Endothelial cell of umbilical vein (primary cell): ENCODE measurements around the gene ALK. TPM values are rescaled to one million over a fixed set of nuclear protein-coding genes. Genes with fewer than 3 reads are reported as not detected.

ENCODE experiments used
- BruUV-seq: library from RNA; stranded (reverse); fragments of 400-500 nt; replicated peaks from 2 replicates; lab custom pipeline; 2021; lab: Mats Ljungman, UMichigan
- CTCF ChIA-PET: fragments of 300-600, 350-600 bp; sonication (Branson Sonifier 250); formaldehyde crosslinking; loops from one replicate; lab custom pipeline; 2021; ENCODE audit warnings: antibody characterized with exemption, inconsistent platforms; lab: Charles Lee
- POLR2A ChIA-PET: fragments of 300-600, 350-600 bp; sonication (Branson Sonifier 250); formaldehyde crosslinking; loops from one replicate; lab custom pipeline; 2021; ENCODE audit warnings: antibody characterized with exemption, inconsistent platforms; lab: Charles Lee
- DNase-seq: peaks from one replicate; pipeline ENCODE4 v3.0.0-alpha.2; 2011; ENCODE audit warnings: low read depth, low spot score
- FAIRE-seq: peaks from 2 replicates; lab custom pipeline; 2011; peaks lifted over from hg19 to GRCh38; lab: Jason Lieb, UNC
- H2AFZ ChIP-seq: 2 replicates; pipeline ENCODE4 v1.6.0; 2012; ENCODE audit warnings: low read depth, low read length, control low read depth, inconsistent platforms
- H3K27ac ChIP-seq: 2 replicates; pipeline ENCODE4 v1.5.1; 2011; ENCODE audit warnings: low read depth, mild to moderate bottlenecking, control low read depth, low read length, moderate library complexity; ENCODE audit not compliant: insufficient read depth
- H3K27me3 ChIP-seq, 2 experiments: 2 replicates each; pipeline versions ENCODE4 v1.6.0 to v1.6.1; 2011; ENCODE audit warnings: low read length in 2 of 2, mixed read lengths in 1 of 2; ENCODE audit not compliant: control insufficient read depth in 2 of 2, insufficient read depth in 2 of 2
- H3K36me3 ChIP-seq, 2 experiments: 2 replicates in 1 of 2; 3 replicates in 1 of 2; pipeline ENCODE4 v1.5.1; 2011; ENCODE audit warnings: low read length in 2 of 2, mild to moderate bottlenecking in 1 of 2, moderate library complexity in 1 of 2; ENCODE audit not compliant: control insufficient read depth in 2 of 2, insufficient read depth in 2 of 2; ENCODE audit errors: extremely low read depth in 1 of 2
- H3K4me1 ChIP-seq: 3 replicates; pipeline ENCODE4 v1.5.1; 2011; ENCODE audit warnings: mild to moderate bottlenecking, low read length; ENCODE audit not compliant: control insufficient read depth, insufficient read depth; ENCODE audit errors: extremely low read depth
- H3K4me2 ChIP-seq: 2 replicates; pipeline ENCODE4 v1.6.1; 2011; ENCODE audit warnings: low read length, control low read depth, mixed read lengths; ENCODE audit not compliant: insufficient read depth
- H3K4me3 ChIP-seq, 3 experiments: fragments of 200-600 bp in 1 of 3; sonication (generic), shearing (Covaris generic) in 1 of 3; replicated peaks in 1 of 3; 2 replicates each; pipeline ENCODE4 v1.5.1; 2011 to 2016; ENCODE audit warnings: control low read depth in 3 of 3, low read length in 3 of 3, mild to moderate bottlenecking in 2 of 3, inconsistent platforms in 1 of 3, low read depth in 1 of 3, moderate library complexity in 1 of 3; ENCODE audit not compliant: insufficient read depth in 1 of 3
- H3K79me2 ChIP-seq: 2 replicates; pipeline ENCODE4 v1.6.0; 2012; ENCODE audit warnings: low read length, inconsistent platforms; ENCODE audit not compliant: control insufficient read depth, insufficient read depth
- H3K9ac ChIP-seq: replicated peaks from 2 replicates; pipeline ENCODE3; 2011; ENCODE audit warnings: low read length, control low read depth; ENCODE audit not compliant: insufficient read depth; ENCODE audit errors: extremely low read depth
- H3K9me1 ChIP-seq: replicated peaks from 3 replicates; pipeline ENCODE4 v1.6.0; 2011; ENCODE audit warnings: mild to moderate bottlenecking, low read length; ENCODE audit not compliant: control insufficient read depth, insufficient read depth; ENCODE audit errors: extremely low read depth
- H3K9me3 ChIP-seq: replicated peaks from 2 replicates; pipeline ENCODE4 v1.5.1; 2012; ENCODE audit warnings: low read length, inconsistent platforms; ENCODE audit not compliant: control insufficient read depth, insufficient read depth
- H4K20me1 ChIP-seq: replicated peaks from 2 replicates; pipeline ENCODE3; 2011; ENCODE audit warnings: mild to moderate bottlenecking, low read length; ENCODE audit not compliant: control insufficient read depth, insufficient read depth; ENCODE audit errors: extremely low read depth
- EZH2 ChIP-seq: IDR thresholded peaks from 2 replicates; pipeline ENCODE4 v1.6.1; 2012; ENCODE audit warnings: borderline replicate concordance, low read depth, mild to moderate bottlenecking, moderate library complexity, low read length, inconsistent platforms; ENCODE audit not compliant: severe bottlenecking
- FOS ChIP-seq: IDR thresholded peaks from 2 replicates; pipeline ENCODE4 v1.6.1; 2011; ENCODE audit warnings: mild to moderate bottlenecking, low read length, moderate library complexity, borderline replicate concordance; ENCODE audit not compliant: insufficient read depth
- GATA2 ChIP-seq: IDR thresholded peaks from 2 replicates; pipeline ENCODE4 v1.7.0; 2011; ENCODE audit warnings: low read depth, mild to moderate bottlenecking, moderate library complexity, mixed read lengths, low read length; ENCODE audit not compliant: insufficient read length, insufficient read depth
- JUN ChIP-seq: IDR thresholded peaks from 2 replicates; pipeline ENCODE4 v1.6.1; 2011; ENCODE audit warnings: borderline replicate concordance, low read depth; ENCODE audit not compliant: insufficient read length, insufficient read depth
- MYC ChIP-seq: IDR thresholded peaks from one replicate; pipeline ENCODE4 v1.6.1; 2011; ENCODE audit warnings: mild to moderate bottlenecking, low read depth, low read length
- POLR2A ChIP-seq: IDR thresholded peaks from 2 replicates; pipeline ENCODE4 v1.6.1; 2012; ENCODE audit warnings: low read depth, mild to moderate bottlenecking, control low read depth, low read length
- POLR2AphosphoS5 ChIP-seq: IDR thresholded peaks from 2 replicates; pipeline ENCODE4 v1.6.1; 2012; ENCODE audit warnings: low read depth, mild to moderate bottlenecking, control low read depth, low read length, moderate library complexity; ENCODE audit not compliant: insufficient read depth
- dilution Hi-C: fragments of 300-500 bp; cut with MboI; formaldehyde crosslinking; loops from one replicate; pipeline ENCODE4 v1.15.0; 2019; ENCODE audit warnings: low sequenced_read_pairs; ENCODE audit not compliant: extremely low pct_ligation_motif_present
- intact Hi-C: fragments of 100-400 bp; cut with micrococcal nuclease; formaldehyde crosslinking; loops from one replicate; pipeline ENCODE4 v1.10.0; 2022
- polyA plus RNA-seq, 4 experiments: library from polyadenylated mRNA; depleted of rRNA in 3 of 4; stranded (reverse) in 3 of 4; unstranded in 1 of 4; fragments of >200 nt; gene quantifications; 2 replicates each; pipeline versions ENCODE4 v1.2.1 to v1.2.3, GENCODE V29; 2011 to 2012; ENCODE audit warnings: missing spikeins in 1 of 4
- total RNA-seq: library from RNA; stranded (reverse); gene quantifications from 2 replicates; pipeline ENCODE4 v1.2.3, GENCODE V29; 2021
- TF ChIP-seq, protein P1 (sequence below), 2 donors: IDR thresholded peaks; 1 replicate in 1 of 2; 2 replicates in 1 of 2; pipeline ENCODE4 v1.5.1; 2011; ENCODE audit warnings: low read length in 2 of 2, mild to moderate bottlenecking in 2 of 2, moderate library complexity in 2 of 2, control low read depth in 1 of 2, inconsistent platforms in 1 of 2, low read depth in 1 of 2; ENCODE audit not compliant: insufficient read depth in 1 of 2; ENCODE audit errors: extremely low read depth in 1 of 2
- TF ChIP-seq, protein P2 (sequence below): IDR thresholded peaks from 2 replicates; pipeline ENCODE4 v1.6.1; 2011; ENCODE audit not compliant: insufficient read depth, insufficient read length

ALK gene
- total and polyA plus RNA-seq, 2 donors (not counting 3 experiments of a cell fraction or from before 2014, with no cell fraction given) = not detected

DNA sequence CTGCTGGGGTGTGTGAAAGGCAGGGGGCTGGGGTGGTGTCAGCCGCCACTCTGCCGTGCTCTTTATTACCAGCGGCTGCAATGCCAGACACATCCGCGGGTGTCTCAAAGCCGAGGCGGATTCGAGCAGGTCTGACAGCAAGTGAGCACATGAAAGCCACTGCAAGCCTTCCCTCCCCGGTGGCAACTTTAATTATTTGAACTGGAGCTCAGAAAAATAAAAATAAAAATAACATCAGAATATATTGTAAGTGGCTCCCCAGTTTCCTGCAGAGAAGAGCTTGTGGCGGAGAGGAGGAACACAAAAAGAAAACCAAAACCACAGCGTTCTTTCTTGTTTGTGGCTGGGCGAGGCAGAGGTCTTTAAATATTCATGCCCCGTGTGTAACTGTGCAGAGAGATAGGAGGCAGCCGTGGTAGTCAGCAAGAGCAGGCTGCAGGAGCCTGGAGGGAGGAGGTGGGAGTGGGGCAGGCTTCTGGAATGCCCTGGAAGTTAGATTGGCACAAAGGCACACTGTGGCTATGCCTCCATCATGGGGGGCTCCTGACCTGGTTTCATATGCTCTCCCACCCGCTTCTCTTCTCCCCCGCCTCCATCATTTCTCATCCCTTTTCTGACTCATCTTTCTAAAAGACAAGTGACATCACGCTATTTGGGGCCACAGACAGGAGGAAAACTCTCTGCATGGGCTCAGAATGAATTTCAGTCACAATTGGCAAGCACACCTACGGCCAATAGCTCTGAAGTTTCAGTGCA lies 606.4 kb downstream of the ALK start:
- no TSS peak for BruUV-seq
- no peak overlapping the region for H3K9ac ChIP-seq
- intact Hi-C loops (no loop called here), dilution Hi-C loops (no loop called here)
- H3K4me2 ChIP-seq = no peak overlapping the region
- no peaks in the 10 kb centered on the region for H3K36me3 ChIP-seq
- no peaks in the 10 kb centered on the region for H3K4me1 ChIP-seq
- H4K20me1 ChIP-seq = no peaks in the 10 kb centered on the region
- H3K79me2 ChIP-seq = no peaks in the 10 kb centered on the region
- DNase-seq (no peak), FAIRE-seq (no peak)
- H3K27me3 ChIP-seq = peaks cover 0 to 1% of the 10 kb centered on the region in 2 experiments
- no peaks in the 10 kb centered on the region for H3K9me3 ChIP-seq
- CTCF ChIA-PET = interaction anchor here (1.1 kb wide), 1 partner anchor 10 kb away, joined by 3 read pairs; no protein-coding TSS in a partner anchor
- POLR2A ChIA-PET = no interaction called here
- H2AFZ ChIP-seq = no peak overlapping the region
- TF ChIP-seq POLR2A (no peak), MYC (no peak), JUN (no peak), EZH2 (no peak), POLR2AphosphoS5 (no peak), FOS (no peak), GATA2 (no peak)
- TF ChIP-seq, protein P1, sequence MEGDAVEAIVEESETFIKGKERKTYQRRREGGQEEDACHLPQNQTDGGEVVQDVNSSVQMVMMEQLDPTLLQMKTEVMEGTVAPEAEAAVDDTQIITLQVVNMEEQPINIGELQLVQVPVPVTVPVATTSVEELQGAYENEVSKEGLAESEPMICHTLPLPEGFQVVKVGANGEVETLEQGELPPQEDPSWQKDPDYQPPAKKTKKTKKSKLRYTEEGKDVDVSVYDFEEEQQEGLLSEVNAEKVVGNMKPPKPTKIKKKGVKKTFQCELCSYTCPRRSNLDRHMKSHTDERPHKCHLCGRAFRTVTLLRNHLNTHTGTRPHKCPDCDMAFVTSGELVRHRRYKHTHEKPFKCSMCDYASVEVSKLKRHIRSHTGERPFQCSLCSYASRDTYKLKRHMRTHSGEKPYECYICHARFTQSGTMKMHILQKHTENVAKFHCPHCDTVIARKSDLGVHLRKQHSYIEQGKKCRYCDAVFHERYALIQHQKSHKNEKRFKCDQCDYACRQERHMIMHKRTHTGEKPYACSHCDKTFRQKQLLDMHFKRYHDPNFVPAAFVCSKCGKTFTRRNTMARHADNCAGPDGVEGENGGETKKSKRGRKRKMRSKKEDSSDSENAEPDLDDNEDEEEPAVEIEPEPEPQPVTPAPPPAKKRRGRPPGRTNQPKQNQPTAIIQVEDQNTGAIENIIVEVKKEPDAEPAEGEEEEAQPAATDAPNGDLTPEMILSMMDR (IDR thresholded peaks at IDR 0.05; ENCODE audit: extremely low read depth in 1 of 2, insufficient read depth in 1 of 2, low read depth in 1 of 2, low read length in 2 of 2) = no peak
- TF ChIP-seq, protein P2, sequence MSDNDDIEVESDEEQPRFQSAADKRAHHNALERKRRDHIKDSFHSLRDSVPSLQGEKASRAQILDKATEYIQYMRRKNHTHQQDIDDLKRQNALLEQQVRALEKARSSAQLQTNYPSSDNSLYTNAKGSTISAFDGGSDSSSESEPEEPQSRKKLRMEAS = no peak
- H3K4me3 ChIP-seq = no peak overlapping the region
- H3K9me1 ChIP-seq = no peaks in the 10 kb centered on the region
- no peak overlapping the region for H3K27ac ChIP-seq
